NK-92 treated with Interleukin-12 subunit alpha and Interleukin-12 subunit beta, amount 100 ng/mL, for 24 hours (cell line): ENCODE measurements around the gene MYO1A.

Experiments used
- DNase-seq: peaks from one replicate; lab custom pipeline; 2025; lab: John Stamatoyannopoulos, UW

Gene MYO1A

DNA sequence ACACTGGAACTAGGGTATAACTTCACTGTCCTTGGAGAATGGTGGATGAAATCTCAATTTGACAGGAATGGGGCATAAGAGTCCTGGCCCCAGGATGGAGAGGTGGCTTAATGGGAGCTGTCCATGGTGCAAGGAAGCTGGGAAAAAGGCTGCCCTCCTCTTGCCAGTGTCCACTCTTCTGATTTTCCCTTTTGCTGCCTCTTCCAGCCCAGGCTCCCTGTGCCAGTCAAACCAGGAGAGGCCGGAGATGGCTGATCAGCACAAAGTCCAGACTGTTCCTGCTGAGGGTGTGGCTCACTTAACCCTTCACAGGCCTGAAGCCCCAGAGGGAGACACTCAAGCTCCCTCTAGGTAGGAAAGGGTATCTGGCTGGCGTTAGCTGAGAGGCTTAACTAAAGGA, at the start of gene MYO1A:
TSS of gene MYO1A (minus strand) at position 240 of the 400 bp plus-strand sequence. CDS start 1,806 bp downstream, outside the sequence.
- no peak for DNase-seq

DNA sequence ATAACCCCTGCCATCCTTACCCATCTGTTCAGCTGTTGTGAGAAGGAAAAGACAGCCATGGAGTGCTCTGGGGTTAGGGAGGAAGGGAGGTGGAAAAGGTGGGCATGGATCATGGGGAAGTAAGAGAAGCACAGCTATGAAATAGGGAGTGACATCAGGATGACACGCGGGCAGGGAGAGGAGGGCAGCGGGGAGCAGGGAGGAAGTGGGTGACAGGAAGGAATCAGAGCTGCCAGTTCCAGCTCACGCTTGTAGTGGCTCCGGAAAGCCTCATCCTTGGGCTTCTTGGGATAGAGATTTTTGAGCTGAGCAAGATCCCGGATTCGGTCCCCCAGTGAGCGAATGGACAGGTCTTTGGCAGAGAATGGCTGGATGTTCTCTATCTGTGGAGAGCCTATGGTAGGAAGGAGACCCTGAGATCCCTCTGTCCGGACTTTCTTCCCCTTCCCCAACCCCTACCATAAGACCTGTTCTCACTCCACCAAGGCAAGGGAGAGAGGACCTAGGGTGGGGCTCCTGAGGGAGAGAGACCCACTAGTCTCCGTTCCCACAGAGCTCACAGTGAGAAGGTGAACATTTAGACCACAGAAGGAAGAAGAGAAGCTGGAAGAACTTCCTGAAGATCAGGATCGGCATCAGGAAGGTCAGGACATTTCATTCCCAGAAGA, 49.3 kb upstream of the MYO1A start:
- DNase-seq, result no peak

DNA sequence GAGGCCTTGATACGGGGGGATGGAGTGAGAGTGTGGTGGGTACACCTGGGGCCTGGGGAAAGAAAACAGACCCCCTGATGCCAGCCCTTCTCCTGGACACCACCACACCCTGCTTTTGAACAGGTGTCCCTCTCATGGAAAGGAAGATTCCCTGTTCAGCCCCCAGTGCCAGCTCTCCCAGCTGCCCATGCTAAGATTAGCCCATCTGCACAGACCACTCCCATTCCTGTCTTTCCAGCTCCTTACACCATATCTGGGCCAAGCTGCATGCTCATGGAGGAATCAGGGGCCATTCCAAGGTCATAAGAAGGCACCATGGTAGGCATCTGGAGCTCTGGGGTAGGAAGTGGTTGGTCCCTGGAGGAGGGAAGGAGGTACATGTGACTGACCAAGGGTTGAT, 48.6 kb upstream of the MYO1A start:
- DNase-seq, result no peak

GRCh38 chr12:57097554-57097835, 47.6 kb upstream of the MYO1A start:
- DNase-seq, result no peak

GRCh38 chr12:57096748-57097553, 47.0 kb upstream of the MYO1A start:
- no peak for DNase-seq

DNA sequence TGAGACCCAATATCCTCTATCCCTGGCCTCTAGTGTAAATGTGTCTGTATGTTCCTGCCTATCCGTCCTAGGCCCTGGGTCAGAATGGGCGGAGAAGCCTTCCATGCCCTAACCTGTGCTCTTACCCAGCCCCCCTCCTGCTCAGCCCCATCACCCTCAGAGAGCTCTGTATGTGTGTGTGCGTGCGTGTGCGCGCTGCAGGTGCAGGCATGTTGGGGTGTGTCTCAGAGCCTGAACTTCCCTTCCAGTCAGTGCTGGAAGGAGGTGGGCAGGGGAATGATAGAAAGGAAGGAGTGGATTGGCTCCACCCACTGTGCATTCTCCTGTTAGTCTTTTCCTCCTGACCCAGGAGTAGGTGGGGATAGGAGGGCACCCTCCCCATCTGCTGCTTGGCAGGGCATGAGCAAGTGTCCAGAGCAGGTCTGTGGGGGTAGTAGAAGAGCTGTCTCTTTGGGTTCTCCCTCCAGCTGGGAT, 46.2 kb upstream of the MYO1A start:
- DNase-seq, result no peak

DNA sequence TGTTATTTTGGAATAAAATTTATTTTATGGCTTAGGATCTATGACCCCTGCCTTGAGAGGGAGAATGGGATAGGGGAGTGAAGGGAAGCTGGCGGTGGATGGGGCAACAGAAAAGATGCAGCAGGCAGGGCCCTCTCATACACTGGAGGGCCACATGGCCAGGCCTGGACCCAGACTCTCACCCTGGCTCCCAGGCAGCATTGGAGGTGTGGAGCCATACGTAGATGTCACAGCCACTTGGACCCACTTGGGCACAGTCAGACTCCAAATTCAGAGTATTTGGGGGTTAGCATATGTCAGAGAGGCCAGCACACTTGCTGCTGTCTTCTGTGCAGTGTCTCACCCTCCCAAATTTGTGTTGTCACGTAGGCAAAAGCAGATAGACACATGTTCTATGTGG, 45.5 kb upstream of the MYO1A start:
- no peak for DNase-seq

- no peak for DNase-seq
Measured at GRCh38 chr12:57094208-57095160, 44.6 kb upstream of the MYO1A start.

GRCh38 chr12:57093415-57094207, 43.7 kb upstream of the MYO1A start:
- no peak for DNase-seq

- DNase-seq, result no peak
Measured at GRCh38 chr12:57092876-57093414, 43.0 kb upstream of the MYO1A start.

GRCh38 chr12:57092529-57092862, 42.6 kb upstream of the MYO1A start:
- DNase-seq, result no peak

DNA sequence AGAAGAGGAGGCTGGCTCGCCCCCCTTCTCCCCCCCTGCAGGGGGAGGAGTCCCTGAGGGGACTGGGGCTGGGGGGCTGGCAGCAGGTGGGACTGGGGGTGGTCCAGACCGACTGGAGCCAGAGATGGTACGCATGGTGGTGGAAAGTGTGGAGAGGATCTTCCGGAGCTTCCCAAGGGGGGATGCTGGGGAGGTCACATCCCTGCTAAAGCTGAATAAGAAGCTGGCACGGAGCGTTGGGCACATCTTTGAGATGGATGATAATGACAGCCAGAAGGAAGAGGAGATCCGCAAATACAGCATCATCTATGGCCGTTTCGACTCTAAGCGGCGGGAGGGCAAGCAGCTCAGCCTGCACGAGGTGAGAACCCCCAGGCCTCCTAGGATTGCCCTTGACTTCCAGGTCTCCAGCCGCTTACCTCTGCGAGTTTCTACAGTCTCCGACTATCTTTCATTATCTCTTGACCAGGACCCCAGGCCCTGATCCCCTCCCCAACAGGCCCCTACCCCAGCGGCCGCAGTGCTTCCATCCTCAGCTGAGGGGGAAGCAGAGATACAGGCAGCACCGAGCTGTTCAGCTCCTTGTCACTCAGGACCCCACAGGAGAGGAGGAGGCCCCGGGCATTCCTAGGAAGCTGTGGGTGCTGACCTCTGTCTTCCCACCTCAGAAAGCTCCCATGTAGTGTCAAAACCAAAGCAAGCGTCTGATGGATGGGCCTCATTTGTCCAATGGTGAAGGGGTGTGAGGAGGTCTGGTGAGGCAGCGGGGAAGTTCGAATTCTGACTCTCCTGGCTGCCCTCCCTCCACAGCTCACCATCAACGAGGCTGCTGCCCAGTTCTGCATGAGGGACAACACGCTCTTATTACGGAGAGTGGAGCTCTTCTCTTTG, 42.0 kb upstream of the MYO1A start:
- DNase-seq, result no peak

- DNase-seq, result no peak
Measured at GRCh38 chr12:57090924-57091637, 41.2 kb upstream of the MYO1A start.

DNA sequence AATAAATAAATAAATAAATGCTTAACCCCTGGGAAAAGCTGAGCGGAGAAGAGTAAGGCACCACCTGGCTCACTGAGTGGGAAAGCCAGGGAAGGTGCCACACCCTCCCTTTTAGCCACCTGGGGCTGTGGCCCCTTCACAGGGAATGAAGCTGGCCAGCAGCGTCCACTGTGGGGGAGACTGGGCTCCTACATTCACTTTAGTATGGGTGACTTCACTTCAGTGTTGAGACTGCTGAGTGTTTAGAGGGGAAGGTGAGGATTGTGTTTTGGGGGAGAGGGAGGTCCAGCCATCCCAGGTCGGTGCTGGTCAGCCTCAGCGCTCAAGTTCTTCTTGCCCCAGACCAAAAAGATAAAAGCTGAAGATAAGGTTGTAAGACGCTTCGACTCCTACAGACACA, 40.6 kb upstream of the MYO1A start:
- DNase-seq, result no peak

- no peak for DNase-seq
Measured at GRCh38 chr12:57089271-57090245, 39.6 kb upstream of the MYO1A start.

GRCh38 chr12:57088354-57089270, 38.7 kb upstream of the MYO1A start, which contains the start of gene NAB2:
Gene NAB2, plus strand, starts transcription at chr12:57089114. Its CDS starts 158 bp downstream, at chr12:57089272.
- peak; percentile 93 for DNase-seq

GRCh38 chr12:57087691-57088353, 37.9 kb upstream of the MYO1A start:
- peak; percentile 79 for DNase-seq
